HG03521 (cell line): ENCODE results near the gene GPR85.
"Not testable (repeated sequence)": the region's sequence is repeated elsewhere in the genome, so short reads cannot be mapped to it uniquely, and the experiment has no call there.

Source experiments
- ATAC-seq: cut with Tn5 transposase; IDR thresholded peaks from one replicate; pipeline ENCODE4 v1.9.1; 2021; ENCODE audit warnings: mild to moderate bottlenecking, moderate library complexity; ENCODE audit not compliant: unreplicated experiment

The GPR85 gene

DNA sequence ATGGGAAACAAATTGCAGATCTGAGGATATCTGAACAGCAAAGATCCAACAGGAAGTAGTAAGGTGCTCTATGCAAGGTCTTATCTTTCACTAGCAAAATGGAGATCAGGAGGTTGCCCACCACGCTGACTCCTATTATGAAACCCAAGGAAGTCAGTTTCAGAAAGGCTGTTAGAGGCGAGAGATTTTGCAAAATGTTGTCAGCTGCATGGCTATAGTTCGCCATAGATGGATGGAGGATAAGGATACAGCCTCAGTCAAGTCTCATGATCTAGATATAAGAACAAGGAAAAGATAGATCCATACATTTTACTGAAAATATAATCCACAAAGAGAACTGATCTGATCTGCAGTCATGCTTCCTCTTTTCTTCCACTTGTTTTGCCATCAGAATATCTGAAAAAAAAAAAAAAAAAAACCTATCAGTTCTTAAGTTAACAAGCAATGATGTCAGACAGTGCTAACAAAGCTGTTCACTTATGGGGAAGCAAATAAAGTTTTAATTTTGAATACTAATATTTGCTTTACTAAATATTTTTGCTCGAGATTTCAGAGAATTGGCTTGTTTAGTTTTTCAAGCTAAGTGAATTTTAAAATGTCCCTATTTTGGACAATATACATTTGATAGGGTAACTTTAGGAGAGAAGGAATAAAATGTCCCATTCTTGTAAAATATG is 2.0 kb downstream of the GPR85 start:
- no peak for ATAC-seq

DNA sequence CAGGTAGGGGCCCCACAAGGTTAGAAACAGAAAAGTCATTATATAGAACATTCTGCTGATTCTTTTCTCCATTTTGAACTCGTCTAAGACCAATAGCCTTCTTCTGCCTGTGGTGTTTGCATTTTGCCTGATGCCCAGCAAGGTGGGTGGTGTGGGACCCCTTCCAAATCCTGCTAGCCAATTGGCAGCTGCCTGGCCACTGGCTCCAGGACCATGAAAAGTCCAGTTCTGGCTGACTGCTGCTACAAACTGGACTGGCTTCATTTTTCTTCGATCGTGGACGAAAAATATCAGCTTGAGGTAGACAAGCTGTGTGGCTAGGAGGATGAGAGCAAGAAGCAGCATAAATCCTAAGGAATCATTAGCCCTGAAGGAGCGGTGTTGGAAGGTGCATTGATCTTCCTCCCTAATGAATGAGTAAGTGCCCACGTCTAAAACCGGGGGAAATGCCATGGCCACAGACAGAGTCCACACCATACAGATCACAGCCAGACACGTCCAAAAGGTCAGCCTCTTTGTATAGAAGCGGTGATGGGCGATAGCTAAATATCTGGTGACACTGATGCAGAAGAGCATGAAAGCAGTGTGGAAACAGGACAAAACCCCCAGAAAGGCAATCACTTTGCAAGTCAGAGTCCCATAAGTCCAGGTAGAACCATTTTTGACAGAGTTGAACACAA is 2.7 kb downstream of the GPR85 start:
- no peak for ATAC-seq

DNA sequence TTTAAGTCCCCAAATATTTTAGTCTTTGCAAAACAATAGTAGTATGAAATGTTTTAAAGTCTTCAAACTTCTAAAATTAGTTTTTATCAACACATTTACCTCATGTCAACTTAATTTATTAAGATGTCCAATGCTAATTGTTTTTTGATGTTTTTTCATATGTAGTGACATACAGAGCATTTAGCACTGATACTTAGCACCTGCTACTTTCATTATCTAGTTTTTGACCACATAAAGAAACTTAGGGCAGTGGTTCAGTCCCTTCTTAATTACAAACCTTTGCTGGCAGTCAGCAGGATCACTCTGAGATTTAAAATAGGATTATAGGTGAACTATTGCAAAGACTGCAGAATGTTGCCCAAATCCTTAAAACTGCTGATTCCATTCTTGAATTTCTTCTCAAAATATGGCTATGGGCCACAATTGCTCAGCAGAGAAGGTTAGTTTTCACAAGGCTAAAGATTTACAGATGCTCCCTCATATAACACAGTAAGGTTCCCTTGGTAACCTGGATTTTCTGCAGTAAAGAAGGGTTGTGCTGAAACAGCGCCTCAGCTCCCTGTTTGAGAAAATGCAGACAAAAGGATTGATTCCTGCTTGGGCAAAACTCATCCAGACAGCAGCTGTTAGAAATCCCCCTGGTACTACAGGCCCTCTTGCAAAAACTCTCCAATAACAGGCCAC is 3.4 kb downstream of the GPR85 start:
- no peak for ATAC-seq

DNA sequence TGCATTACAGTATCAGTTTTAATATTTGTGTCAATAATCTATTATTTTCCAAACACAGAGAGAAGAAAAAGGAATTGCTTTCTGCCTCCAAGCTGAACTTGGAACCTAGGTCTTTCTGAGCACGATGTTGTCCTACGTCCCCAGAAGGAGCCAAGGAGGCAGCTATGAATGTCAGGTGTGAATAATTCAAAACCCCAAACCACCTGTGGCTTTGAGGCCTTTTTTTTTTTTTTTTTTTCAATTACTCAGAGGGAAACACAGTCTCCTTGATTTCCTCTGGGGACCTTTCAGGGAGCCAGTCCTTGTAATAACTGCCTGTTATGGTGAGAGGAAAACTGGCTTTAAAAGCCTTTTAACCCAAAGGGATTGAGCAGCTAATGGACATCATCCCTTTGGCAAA is 8.3 kb downstream of the GPR85 start:
- ATAC-seq, result no peak

DNA sequence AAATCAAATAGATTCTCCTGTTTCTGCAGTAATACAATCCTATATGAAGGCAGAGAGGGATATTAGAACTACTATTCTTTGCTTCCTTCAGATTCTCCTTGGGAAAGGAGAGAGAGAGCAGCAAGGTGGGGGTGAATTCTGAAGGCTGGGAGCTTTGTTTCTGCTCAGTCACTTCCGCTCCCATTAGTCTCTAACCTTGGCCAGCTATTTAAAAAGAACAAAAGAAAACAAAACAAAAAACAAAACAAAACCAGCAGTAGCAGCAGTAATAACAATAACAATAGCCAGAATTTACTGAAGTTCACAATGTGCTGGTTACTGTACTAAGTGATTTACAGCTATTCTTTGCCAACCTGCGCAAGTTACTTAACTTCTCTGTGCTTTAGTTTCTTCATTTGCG is 9.9 kb downstream of the GPR85 start:
- no peak for ATAC-seq

DNA sequence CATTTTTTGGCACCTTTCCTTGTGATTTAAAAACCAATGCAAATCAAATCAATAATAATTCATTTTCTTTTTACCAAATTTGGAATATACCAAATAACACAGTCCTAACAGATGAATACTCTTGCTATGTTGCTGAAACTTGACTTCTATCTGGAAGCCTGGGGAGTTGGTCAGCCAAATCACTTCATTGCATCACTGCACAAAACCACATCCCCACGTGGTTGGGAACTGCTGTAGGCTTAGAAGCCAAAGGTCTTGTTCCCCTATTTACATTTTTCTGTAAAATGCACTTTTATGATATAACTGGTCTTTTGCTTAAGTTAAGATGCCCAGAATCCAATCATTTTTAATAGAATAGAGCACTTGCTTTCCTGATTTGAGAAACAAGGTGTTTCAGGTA is 15.2 kb downstream of the GPR85 start:
- no peak for ATAC-seq

DNA sequence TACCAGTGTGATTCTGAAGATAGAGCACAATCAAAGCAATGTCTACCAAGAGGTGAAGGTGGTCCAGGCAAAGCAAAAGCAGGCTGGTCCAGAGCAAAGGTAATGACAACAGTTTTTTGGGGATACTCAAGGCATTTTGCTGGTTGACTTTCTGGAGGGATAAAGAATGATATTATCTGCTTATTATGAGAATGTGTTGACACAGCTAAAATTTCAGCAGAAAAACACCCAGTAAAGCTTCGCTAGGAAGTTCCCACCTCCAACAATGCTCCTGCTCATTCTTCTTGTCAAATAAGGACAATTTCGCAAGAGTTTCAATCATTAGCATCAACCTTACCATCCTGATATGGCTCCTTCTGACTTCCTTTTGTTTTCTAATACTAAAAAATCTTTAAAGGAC is 24.1 kb downstream of the GPR85 start:
- no peak for ATAC-seq

DNA sequence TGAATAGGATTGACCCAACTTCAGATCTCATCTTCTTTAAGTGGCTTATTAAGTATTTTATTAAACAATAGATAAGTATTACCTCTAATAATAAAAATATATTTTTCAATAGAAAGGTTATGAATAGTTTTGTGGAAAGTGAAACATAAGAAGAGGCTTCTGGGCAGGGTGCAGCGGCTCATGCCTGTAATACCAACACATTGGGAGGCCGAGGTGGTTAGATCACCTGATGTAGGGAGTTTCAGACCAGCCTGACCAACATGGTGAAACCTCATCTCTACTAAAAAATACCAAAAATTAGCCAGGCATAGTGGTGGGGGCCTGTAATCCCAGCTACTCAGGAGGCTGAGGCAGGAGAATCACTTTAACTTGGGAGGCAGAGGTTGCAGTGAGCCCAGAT is 26.5 kb downstream of the GPR85 start:
- ATAC-seq, result no peak

DNA sequence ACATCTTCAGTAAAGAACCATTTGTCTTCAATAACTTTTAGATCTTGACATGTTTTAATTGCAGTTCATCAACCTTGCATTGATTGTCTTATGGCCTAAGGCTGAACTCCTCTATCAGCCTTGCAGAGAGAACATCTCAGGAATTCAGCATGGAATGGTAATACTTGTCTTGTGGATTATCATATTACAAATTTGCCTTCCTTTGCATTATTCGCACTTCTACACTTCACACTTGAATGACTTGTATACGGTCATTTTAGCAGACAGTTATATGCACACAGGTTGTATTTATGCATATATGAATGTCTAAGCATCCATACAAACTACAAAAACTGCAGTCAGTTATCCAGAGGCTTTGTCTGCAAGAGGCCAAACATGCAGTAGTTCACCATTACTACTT is 31.7 kb downstream of the GPR85 start:
- ATAC-seq, result no peak

DNA sequence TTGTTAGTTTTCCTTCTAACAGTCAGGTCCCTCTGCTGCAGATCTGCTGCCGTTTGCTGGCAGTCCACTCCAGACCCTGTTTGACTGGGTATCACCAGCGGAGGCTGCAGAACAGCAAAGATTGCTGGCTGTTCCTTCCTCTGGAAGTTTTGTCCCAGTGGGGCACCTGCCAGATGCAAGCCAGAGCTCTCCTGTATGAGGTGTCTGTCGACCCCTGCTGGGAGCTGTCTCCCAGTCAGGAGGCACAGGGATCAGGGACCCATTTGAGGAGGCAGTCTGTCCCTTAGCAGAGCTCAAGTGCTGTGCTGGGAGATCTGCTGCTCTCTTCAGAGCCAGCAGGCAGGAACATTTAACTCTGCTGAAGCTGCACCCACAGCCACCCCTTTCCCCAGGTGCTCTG is 32.4 kb downstream of the GPR85 start:
- ATAC-seq, result not testable (repeated sequence)

DNA sequence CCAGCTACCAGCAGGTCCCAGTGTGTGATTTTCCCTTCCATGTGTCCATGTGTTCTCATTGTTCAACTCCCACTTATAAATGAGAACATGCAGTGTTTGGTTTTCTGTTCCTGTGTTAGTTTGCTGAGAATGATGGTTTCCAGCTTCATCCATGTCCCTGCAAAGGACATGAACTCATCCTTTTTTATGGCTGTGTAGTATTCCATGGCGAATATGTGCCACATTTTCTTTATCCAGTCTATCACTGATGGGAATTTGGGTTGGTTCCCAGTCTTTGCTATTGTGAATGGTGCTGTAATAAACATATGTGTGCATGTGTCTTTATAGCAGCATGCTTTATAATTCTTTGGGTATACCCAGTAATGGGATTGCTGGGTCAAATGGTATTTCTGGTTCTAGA is 37.4 kb downstream of the GPR85 start:
- ATAC-seq, result not testable (repeated sequence)

DNA sequence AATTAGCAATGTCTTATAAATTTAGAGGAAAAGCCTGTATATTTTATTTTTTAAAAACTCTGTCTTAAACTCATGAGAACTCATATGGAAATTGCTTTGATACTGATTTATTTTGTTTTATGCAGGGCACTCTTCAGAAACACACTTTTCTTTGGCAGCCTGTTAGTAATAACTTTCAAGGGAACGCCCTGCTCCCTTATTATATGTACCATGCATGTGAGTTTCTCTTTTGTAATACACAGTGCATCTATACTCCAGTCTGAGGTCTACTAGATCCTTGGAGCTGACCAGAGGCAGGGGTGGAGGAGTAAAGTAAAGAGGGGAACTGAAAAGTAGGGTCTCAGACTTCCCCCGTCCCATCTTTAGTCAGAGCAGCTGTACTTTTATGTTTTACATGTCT is 40.2 kb downstream of the GPR85 start:
- ATAC-seq, result no peak

DNA sequence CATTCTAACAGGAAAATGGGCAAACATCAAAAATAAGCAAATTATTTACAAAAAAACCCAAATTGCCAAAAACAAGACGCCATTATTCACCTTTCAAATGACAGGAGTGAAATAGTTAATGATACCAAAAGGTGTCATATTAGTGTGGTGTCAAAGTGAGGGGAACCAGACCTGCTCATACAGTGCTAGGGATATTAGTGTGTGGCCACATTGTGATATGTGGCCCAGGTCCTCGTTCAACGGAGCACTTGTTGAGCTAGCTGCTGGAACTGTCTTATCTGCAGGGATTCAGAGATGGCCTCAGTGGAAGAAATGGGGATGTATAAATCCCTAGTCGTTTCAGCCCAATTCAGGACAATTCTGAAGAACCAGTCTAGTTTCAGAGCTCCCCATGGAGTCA is 41.2 kb downstream of the GPR85 start:
- ATAC-seq, result no peak

DNA sequence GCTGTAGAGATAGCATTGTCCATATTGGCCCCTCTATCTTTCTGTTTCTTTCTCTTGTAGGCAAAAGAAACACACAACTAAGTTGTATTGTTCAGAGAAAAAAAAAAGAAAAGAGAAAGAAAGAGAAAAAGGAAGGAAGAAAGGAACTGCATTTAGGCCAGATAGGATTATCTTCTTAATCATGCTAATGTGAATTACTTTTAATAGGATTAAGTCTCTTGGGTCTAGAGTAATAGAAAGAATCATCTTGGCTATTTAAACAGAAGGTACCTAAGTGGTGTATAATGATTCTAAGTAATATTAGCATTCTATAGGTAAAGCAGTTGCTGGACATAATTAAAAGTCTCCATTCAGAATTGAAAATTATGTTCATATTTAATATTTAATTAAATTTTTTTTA is 42.2 kb downstream of the GPR85 start:
- no peak for ATAC-seq

DNA sequence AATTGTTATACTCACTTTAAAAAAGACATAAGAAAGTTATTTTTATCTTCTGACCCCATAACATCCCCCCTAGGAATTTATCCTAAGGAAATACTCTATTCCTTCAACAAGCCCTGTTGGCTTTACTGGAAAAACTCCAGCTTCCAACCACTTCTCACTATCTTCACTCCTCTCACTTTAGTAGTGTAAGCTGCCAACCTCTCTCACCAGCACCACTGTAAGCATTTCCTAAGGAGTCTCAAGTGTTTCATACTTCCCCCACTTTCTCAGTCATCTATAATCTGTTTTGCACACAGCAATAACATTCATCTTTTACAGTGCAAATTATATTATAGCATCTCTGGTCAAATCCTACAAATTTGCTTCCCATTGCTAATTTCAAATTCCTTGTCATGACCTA is 45.8 kb downstream of the GPR85 start:
- ATAC-seq, result no peak

DNA sequence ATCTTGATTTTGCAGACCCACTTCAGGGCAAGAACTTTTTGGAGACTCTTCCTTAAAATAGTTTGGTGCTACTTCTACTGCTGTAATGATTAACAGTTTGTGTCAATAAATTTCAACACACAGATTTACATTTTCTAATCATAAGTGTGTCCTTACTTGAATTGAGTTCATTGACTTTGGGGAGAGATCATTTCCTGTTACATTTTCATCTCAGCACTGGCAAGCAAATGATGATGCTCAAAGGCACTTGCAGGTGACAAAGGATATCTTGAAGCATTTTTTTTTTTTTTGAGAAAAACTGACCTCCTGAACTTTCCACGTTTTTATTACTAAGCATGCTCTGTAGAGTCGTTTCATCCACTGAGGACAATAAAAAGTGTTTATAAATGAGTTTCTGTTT is 52.7 kb downstream of the GPR85 start:
- ATAC-seq, result no peak
